ENCODE data around the gene ATP2B2.
A peak's percentile ranks its signal among the peaks of the same experiment; 100 is the strongest.
"Not testable (repeated sequence)": the region's sequence is repeated elsewhere in the genome, so short reads cannot be mapped to it uniquely, and the experiment has no call there.

The ATP2B2 gene

GRCh38 chr3:10396931-10397330 is 108.5 kb downstream of the ATP2B2 start:
- DNase-seq: no peak

DNA sequence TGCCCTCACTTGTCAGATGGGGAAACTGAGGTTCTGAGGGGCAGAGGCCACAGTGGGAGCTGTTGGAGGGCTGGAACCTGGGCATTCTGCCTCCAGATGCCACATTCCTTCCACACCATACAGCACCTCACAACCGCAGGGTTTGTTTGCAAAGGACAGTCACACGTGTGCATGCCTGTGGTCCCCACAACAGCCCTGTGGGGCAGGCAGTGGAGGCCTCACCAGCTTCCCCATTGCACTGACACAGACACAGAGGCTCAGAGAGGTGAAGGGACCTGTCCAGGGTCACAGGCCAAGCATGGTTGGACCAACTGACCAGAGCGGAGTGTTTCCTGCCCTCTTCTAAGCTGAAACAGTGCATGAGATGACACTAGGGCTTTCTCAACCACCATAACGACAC is 109.3 kb downstream of the ATP2B2 start:
- no peak for DNase-seq

DNA sequence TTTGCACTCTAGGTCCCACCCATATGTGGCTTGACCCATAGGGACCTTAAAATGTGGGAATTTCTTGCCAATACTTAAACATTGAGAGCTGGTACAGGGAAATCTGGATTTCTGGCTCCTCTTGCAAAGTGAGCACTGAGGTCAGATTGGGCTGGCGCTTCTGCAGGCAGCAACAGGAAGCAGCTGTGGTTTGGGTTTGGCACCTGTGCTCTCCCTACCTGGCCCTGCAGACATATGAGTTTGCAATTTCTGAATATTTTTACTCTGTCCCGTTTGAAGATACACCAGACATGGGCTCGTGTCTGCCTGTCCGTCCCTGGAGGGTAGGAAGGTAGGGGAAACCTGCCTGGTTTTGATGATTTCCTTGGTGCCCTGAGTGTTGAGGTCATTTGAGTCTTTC is 109.7 kb downstream of the ATP2B2 start:
- DNase-seq: no peak

DNA sequence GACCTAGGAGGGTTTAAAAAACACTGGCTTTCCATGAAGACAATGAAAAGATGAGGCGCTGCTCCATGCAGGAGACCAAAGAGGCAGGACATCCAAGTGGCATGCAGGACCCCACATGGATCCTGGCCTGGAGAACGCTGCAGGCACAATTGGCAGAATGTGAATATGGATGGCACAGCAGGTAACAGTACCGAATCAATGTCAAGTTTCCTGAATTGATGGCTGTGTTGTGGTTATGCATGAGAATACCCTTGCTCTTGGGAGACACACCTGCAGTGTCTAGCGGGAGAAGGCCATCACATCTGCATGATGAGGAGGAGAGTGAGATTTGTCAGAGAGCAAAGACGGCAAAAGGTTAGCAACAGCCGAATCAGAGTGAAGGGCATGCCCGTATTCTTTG is 110.2 kb downstream of the ATP2B2 start:
- DNase-seq: no peak

DNA sequence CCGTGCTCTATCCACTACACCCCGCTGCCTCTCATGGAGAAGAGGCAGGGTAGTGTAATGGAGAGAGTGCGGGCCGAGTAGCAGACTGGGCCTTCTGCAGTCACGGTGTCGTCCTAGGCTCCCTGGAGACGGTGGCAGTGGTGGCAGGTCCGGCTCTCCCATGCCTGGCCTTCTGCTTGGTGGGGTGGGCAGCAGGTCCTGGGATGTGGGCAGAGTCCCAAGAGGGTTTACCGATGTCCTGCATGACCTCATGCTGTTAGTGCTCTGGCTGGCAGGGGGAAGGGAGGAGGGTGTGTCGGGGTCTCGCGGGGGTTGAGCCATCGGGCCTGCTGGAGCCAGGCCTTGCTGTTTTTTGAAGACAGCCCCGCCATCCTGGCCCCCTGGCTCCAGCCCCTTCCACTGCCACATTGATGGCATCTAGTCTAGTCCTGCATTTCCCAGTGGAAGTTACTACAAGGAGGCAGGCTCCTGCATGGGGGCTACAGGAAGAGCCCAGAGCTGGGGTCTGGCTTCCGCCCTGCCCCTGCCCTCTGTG is 110.8 kb downstream of the ATP2B2 start:
- no peak for DNase-seq

GRCh38 chr3:10393514-10393913 is 111.9 kb downstream of the ATP2B2 start:
- no peak for DNase-seq

GRCh38 chr3:10392906-10393461 is 112.4 kb downstream of the ATP2B2 start:
- DNase-seq: no peak

DNA sequence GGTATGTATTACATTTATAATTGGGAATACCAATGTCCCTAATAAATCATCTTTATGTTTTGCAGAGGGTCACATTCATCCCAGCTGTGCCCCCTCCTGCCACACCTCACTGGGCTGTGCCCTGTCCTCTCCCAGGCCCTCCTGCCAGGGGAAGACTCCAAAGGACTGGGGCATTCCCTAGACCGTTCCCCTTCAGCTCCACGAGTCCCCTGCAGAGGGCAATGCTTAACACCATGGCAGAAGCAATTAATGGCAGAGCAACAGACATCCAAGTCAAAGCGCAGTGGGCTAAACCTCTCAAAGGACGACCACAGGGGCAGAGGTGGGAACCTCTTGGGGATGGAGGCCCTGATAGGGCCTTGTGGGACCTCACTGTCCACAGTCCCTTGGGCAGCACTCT is 113.1 kb downstream of the ATP2B2 start:
- no peak for DNase-seq

GRCh38 chr3:10391391-10391790 is 114.0 kb downstream of the ATP2B2 start:
- DNase-seq: no peak

DNA sequence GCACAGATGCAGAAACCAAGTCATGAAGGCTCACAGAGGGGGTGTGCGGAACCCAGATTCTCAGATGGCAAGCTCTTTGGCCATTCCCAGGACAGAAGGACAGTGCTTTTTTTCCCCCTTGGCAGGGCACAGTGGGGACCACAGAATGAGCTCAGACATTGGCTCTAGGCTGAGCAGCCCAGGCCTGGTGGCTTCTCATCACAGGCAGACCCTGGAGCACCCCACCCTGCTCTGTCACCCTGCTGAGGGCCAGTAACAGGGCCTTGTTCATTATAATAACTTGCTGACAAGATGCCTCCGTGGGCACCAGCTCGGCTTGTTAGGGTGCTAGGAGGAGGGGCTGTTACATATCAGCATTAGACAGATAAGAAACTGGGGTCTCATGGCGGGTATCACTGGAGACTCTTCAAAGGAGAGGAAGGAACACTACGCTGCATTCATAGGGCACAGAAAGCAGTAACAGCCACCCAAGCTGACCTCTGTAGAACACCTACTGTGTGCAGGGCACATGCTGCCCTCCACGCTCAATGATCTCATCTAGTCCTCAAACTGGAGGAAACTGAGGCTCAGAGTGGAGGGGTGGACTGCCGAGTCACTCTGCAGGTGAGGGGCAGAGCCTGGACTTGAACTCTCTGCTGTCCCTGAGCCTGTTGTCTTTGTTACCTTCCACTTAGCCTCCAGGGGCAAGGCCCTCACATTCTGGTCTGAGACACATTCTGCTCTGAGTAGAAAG is 114.6 kb downstream of the ATP2B2 start:
- DNase-seq: no peak

DNA sequence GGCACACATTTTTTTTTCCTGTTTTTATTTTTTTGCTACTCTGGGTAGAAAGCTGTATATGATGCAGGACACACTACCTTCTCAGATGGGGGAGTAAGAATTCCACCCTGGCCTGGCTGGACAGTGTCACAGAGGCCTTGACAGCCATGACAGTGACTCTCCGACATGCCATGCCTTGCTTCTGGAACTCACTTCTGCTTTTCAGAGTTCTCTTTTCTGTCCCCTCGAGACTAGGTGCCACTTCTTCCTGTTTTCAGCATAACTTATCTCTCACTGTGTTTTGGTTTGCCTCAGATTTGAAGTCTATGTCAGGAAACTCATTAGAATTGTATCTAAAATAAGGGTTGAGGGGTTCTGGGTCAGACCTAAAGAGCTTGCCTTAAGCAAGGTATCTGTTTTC is 115.4 kb downstream of the ATP2B2 start:
- no peak for DNase-seq

DNA sequence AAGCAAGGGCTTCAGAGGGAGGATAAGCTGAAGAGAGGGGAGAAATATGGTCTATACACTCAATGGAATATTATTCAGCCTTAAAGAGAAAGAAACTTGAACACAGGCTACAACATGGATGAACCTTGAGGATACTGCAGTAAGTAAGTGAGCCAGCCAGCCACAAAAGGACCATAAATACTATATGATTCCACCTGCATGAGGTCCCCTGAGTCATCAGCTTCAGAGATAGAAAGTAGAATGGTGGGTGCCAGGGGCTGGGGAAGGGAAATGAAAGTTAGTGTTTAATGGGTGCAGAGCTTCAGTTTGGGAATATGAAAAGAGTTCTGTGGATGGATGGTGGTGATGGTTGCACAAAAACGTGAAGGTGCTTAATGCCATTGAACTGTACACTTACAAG is 116.0 kb downstream of the ATP2B2 start:
- no peak for DNase-seq

DNA sequence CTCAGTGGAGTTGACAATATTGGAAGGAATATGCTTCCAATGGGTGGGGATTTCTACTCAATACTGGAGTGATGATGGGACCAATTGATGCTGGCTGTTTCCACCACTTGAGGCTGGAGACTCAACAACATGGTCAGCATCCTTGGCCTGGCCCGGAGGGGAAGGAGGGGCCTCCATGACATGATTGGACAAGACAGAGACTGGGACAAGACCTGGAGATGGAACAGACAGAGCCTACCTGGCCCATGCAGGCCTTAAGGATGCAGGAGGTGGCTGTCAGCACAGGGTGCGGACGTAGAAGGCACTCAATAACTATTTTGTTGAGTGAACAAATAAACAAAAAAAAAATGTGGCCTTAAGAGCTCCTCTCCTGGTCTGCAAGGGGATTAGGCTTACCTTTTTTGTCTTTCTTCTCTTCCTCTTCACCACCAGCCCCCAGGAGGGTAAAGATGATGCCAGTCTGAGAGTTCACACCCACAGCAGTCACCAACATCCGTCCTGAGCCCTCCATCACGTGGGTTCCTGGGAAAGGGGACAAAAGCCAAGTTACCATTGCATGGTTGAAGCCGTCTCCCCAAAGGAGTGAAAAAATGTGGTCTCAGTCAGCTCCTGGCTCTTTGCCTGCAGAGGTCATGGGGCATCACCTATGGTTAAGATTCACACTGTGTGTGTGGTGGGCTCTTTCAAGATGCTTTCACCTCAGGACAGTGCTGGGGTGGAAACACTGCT is 117.3 kb downstream of the ATP2B2 start:
- DNase-seq: peak; percentile 9

GRCh38 chr3:10386121-10386520 is 119.3 kb downstream of the ATP2B2 start:
- DNase-seq: no peak

DNA sequence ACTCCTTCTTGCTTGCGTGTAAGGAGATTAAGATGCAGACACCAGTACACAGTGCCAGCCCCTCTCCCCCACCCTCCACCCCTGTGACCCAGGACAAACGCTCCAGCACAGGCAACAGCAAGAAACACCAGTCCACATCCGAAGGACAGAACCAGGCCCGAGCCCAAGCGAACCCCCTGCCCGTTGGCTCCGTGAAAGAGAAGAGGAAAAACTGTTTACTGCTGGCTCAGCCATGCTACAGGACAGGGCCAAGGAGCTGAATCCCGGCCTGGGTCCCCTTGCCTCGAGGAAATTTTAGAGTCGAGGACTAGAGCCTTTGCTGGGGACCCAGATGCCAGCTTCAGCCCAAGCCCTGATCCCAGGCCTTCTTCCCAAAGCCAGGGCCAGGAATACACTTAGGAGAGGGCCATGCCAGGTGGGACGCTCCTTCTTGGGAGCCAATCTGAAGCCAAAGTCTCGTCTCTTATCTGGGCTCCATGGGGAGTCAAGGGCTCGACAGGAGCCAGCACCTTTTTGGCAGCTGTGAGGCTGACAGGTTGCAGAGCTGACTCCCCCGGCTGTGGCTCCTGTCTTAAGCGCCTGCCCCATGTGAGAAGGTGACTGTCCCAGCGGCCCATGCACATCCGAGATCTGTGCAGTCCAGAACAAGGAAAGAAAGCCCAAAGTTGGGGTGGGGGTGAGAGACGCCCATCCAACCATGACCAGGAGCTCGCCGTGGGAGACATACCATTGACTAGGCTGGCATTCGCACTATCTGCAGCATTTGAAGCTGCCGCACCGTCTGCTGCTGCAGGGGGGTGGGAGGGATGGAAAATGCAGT is 120.6 kb downstream of the ATP2B2 start:
- no peak for DNase-seq

DNA sequence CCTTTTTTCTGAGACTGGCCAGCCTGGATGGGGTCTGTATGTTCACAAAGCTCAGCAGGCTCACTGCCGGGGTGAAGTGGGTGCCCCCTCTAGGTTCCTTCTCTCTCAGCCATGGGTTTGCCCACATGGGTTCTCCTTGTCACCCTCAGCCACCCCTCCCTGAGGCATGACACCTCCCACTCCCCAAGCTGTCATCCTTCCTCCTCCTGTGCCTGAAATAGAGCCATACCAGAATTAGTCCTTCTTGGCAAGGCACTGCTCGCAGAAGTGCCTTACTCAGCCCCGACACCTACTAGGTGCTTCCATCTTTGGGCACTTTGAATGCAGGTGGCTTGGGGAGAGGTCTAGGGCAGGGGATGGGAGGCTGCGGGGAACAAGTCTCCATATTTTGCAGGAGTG is 121.5 kb downstream of the ATP2B2 start:
- no peak for DNase-seq

- DNase-seq: no peak
Measured at GRCh38 chr3:10382892-10383849, 122.2 kb downstream of the ATP2B2 start.

GRCh38 chr3:10382445-10382844 is 122.9 kb downstream of the ATP2B2 start:
- DNase-seq: not testable (repeated sequence)

GRCh38 chr3:10381336-10381735 is 124.0 kb downstream of the ATP2B2 start:
- no peak for DNase-seq

DNA sequence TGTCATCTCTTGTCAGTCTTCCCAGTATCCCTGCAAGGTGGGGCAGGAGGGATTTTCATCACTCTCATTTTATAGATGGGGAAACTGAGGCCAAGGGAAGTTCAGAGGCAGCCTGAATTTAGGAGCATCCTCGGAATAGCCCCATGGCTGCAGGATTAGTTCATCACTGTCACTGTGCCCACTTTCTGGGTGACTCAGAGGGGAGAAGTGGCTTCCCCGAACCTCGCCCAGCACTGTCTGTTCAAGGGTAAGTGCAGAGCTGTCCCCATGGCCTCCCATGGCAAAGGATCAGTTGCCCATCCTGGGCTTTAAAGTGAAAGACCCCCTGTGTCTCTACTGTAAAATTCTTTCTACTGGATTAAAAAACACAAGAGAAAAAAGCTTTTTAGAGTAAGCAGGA is 124.5 kb downstream of the ATP2B2 start:
- no peak for DNase-seq

DNA sequence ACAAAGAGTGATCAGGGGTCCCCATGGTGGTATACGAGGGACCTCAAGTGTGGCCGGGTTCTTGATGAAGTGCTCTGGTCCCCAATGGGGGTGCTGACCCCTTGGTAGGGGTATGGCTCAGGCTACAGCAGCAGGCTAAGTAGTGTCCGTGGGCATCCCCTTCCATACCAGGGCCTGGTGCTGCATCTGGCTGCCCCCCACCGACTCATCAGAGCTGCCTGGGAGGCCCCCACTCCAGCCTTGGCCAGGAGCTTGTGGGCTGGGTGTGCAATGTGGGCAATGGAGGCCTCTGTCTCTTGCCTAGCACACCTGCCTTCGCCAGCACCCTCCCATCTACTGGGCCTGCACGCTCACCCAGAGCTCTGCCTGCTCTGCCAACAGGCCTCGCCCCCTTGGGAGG is 125.4 kb downstream of the ATP2B2 start:
- DNase-seq: no peak

- no peak for DNase-seq
Measured at GRCh38 chr3:10379161-10379560, 126.2 kb downstream of the ATP2B2 start.

All from fibroblast of skin of right quadriceps (primary cell).